ENCODE results near the gene ITGA1.

ITGA1 gene

GRCh38 chr5:53008751-53009150 is 221.0 kb downstream of the ITGA1 start:
- no peak for DNase-seq (ENCODE audit: extremely low read depth, low read depth)
- TF ChIP-seq, protein P1, sequence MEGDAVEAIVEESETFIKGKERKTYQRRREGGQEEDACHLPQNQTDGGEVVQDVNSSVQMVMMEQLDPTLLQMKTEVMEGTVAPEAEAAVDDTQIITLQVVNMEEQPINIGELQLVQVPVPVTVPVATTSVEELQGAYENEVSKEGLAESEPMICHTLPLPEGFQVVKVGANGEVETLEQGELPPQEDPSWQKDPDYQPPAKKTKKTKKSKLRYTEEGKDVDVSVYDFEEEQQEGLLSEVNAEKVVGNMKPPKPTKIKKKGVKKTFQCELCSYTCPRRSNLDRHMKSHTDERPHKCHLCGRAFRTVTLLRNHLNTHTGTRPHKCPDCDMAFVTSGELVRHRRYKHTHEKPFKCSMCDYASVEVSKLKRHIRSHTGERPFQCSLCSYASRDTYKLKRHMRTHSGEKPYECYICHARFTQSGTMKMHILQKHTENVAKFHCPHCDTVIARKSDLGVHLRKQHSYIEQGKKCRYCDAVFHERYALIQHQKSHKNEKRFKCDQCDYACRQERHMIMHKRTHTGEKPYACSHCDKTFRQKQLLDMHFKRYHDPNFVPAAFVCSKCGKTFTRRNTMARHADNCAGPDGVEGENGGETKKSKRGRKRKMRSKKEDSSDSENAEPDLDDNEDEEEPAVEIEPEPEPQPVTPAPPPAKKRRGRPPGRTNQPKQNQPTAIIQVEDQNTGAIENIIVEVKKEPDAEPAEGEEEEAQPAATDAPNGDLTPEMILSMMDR (IDR thresholded peaks at IDR 0.05; ENCODE audit: low read depth, low read length): no peak

All from AG09319 (cell line).